ENCODE measurements around the gene MACROD2. TPM values are rescaled to one million over a fixed set of nuclear protein-coding genes. Genes with fewer than 3 reads are reported as not detected.
A peak's percentile ranks its signal among the peaks of the same experiment; 100 is the strongest.

Gene MACROD2
- total and polyA plus RNA-seq, 4 donors, result 0.66 to 10.5 (median 3.3) TPM

- TF ChIP-seq SP1 (IDR thresholded peaks at IDR 0.05) (no peak), FOXA2 (IDR thresholded peaks at IDR 0.05) (no peak), TAF1 (conservative IDR thresholded peaks at IDR 0.05) (no peak)
Measured at GRCh38 chr20:15235471-15236198, 1240.3 kb downstream of the MACROD2 start (continued).

- Histone ChIP-seq H3K4me3 (ENCODE audit: low read depth in 1 of 3, low read length in 3 of 3) (no peak overlapping the region), H3K9ac (ENCODE audit: low read depth in 1 of 2, low read length in 2 of 2) (no peak overlapping the region), H3K36me3 (ENCODE audit: control insufficient read depth in 4 of 4, insufficient read depth in 3 of 4, low read depth in 1 of 4, low read length in 3 of 4) (no peaks in the 10 kb centered on the region), H3K27ac (ENCODE audit: low read depth in 1 of 2, low read length in 2 of 2) (no peak overlapping the region), H3K4me1 (ENCODE audit: control insufficient read depth in 4 of 4, insufficient read depth in 4 of 4, low read length in 3 of 4) (no peaks in the 10 kb centered on the region), H3K9me3 (ENCODE audit: control insufficient read depth in 4 of 4, low read length in 3 of 4) (no peaks in the 10 kb centered on the region), H3K27me3 (ENCODE audit: control insufficient read depth in 4 of 4, insufficient read depth in 4 of 4, low read length in 3 of 4) (no peaks in the 10 kb centered on the region)
- no peak for DNase-seq (ENCODE audit: low spot score)
- WGBS, result 3% methylated on average over 1 of the region's 1 CpG
- TF ChIP-seq RXRA (IDR thresholded peaks at IDR 0.05), result no peak
- TF ChIP-seq GABPA (IDR thresholded peaks at IDR 0.05 in 1 of 2, conservative IDR thresholded peaks at IDR 0.05 in 1 of 2), result no peak
- no peak for TF ChIP-seq ATF3 (IDR thresholded peaks at IDR 0.05)
- TF ChIP-seq HNF4G (IDR thresholded peaks at IDR 0.05), result no peak
- no peak for TF ChIP-seq MAX (IDR thresholded peaks at IDR 0.05)
- TF ChIP-seq ZBTB33 (IDR thresholded peaks at IDR 0.05), result no peak
- TF ChIP-seq YY1 (IDR thresholded peaks at IDR 0.05), result peak; percentile 55
- no peak for TF ChIP-seq SP1 (IDR thresholded peaks at IDR 0.05)
- peak; percentile 86 to 92 for TF ChIP-seq RAD21 (IDR thresholded peaks at IDR 0.05)
- no peak for TF ChIP-seq TAF1 (conservative IDR thresholded peaks at IDR 0.05)
- TF ChIP-seq JUND (IDR thresholded peaks at IDR 0.05), result no peak
- no peak for TF ChIP-seq FOXA2 (IDR thresholded peaks at IDR 0.05)
- peak; percentile 50 for TF ChIP-seq CTCF (IDR thresholded peaks at IDR 0.05; ENCODE audit: low read depth, low read length, missing input control)
- no peak for TF ChIP-seq EGR1 (IDR thresholded peaks at IDR 0.05; ENCODE audit: low read depth in 2 of 2)
- peak in 1 of 2 donors; percentile 15 for TF ChIP-seq HNF4A (conservative IDR thresholded peaks at IDR 0.05)
- no peak for TF ChIP-seq NR2F2 (IDR thresholded peaks at IDR 0.05)
- no peak for TF ChIP-seq FOXA1 (IDR thresholded peaks at IDR 0.05)
- no peak for TF ChIP-seq REST (IDR thresholded peaks at IDR 0.05)
Measured at GRCh38 chr20:15236812-15237211, 1241.5 kb downstream of the MACROD2 start.

Measured in liver (tissue), 9 donors.